Kidney glomerular epithelial cell (primary cell): ENCODE measurements around the gene PIEZO2.
A peak's percentile ranks its signal among the peaks of the same experiment; 100 is the strongest.

Source experiments
- DNase-seq: peaks from one replicate; lab custom pipeline; 2025; lab: John Stamatoyannopoulos, UW

Gene PIEZO2

GRCh38 chr18:10791169-10791831 lies 358.1 kb downstream of the PIEZO2 start:
- DNase-seq, result no peak

GRCh38 chr18:10789180-10789579 lies 360.2 kb downstream of the PIEZO2 start:
- no peak for DNase-seq

- DNase-seq, result peak; percentile 46
These were observed 362.0 kb downstream of the PIEZO2 start for GRCh38 chr18:10787293-10787901.

- DNase-seq, result no peak
These were observed 363.6 kb downstream of the PIEZO2 start for GRCh38 chr18:10785798-10786197.

GRCh38 chr18:10784596-10785202 lies 364.7 kb downstream of the PIEZO2 start:
- no peak for DNase-seq

GRCh38 chr18:10783941-10784340 lies 365.4 kb downstream of the PIEZO2 start:
- no peak for DNase-seq

GRCh38 chr18:10776493-10776892 lies 372.9 kb downstream of the PIEZO2 start:
- no peak for DNase-seq

- no peak for DNase-seq
These were observed 374.3 kb downstream of the PIEZO2 start for GRCh38 chr18:10775026-10775425.

- no peak for DNase-seq
These were observed 378.2 kb downstream of the PIEZO2 start for GRCh38 chr18:10771053-10771709.

GRCh38 chr18:10770264-10770663 lies 379.1 kb downstream of the PIEZO2 start:
- no peak for DNase-seq

- no peak for DNase-seq
These were observed 381.1 kb downstream of the PIEZO2 start for GRCh38 chr18:10768221-10768620.

GRCh38 chr18:10767658-10768057 lies 381.7 kb downstream of the PIEZO2 start:
- DNase-seq, result no peak

- no peak for DNase-seq
These were observed 388.4 kb downstream of the PIEZO2 start for GRCh38 chr18:10760986-10761385.

- DNase-seq, result no peak
These were observed 390.1 kb downstream of the PIEZO2 start for GRCh38 chr18:10759241-10759640.

GRCh38 chr18:10757946-10758345 lies 391.4 kb downstream of the PIEZO2 start:
- DNase-seq, result no peak

- DNase-seq, result no peak
These were observed 392.0 kb downstream of the PIEZO2 start for GRCh38 chr18:10757349-10757748.

- no peak for DNase-seq
These were observed 393.5 kb downstream of the PIEZO2 start for GRCh38 chr18:10755855-10756254.

GRCh38 chr18:10754128-10754527 lies 395.2 kb downstream of the PIEZO2 start:
- no peak for DNase-seq

GRCh38 chr18:10752382-10752781 lies 397.0 kb downstream of the PIEZO2 start:
- no peak for DNase-seq

GRCh38 chr18:10751653-10752052 lies 397.7 kb downstream of the PIEZO2 start:
- DNase-seq, result no peak

- DNase-seq, result no peak
These were observed 399.0 kb downstream of the PIEZO2 start for GRCh38 chr18:10750191-10751035.

GRCh38 chr18:10748641-10749040 lies 400.7 kb downstream of the PIEZO2 start:
- DNase-seq, result peak; percentile 70
